Measurements from ENCODE around the gene SH3RF1. TPM values are rescaled to one million over a fixed set of nuclear protein-coding genes. Genes with fewer than 3 reads are reported as not detected.

Gene SH3RF1
- total RNA-seq, 1 experiment from 2014 or later, result 59.5 TPM

DNA sequence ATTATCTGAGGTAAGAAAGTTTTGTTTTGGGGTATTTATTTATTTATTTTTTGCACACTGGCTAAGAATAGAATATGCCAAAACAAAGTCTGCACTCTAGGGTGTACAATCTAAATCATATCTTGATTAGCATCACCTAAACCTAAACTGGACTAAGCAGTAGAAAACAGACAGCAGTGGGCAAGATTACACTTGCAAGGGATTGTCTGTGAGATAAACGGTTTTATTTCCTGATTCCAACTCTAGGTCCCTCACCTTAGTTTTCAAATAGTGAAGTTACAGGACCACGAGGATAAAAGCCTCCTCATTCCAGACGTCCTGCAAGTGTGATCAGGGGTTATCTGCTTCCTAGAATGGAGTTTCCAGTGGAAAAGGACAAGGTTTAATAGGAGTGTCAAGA is 86.1 kb downstream of the SH3RF1 start:
- H3K36me3 ChIP-seq (ENCODE audit: control insufficient read depth in 1 of 2, insufficient read depth in 2 of 2, low read length in 2 of 2), result no peaks in the 10 kb centered on the region
- DNase-seq (ENCODE audit: low read depth, low spot score), result no peak
- no peaks in the 10 kb centered on the region for H3K9me2 ChIP-seq (ENCODE audit: insufficient read depth)
- TF ChIP-seq, protein P1, sequence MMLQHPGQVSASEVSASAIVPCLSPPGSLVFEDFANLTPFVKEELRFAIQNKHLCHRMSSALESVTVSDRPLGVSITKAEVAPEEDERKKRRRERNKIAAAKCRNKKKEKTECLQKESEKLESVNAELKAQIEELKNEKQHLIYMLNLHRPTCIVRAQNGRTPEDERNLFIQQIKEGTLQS (IDR thresholded peaks at IDR 0.05), result no peak
- TF ChIP-seq TCF7L2 (IDR thresholded peaks at IDR 0.05; ENCODE audit: borderline replicate concordance, extremely low read depth, insufficient read depth, insufficient read length), result no peak
- no peak for TF ChIP-seq ZNF274 (IDR thresholded peaks at IDR 0.05; ENCODE audit: low read depth, low read length)
- TF ChIP-seq FOSL1 (IDR thresholded peaks at IDR 0.05; ENCODE audit: low read depth), result no peak
- TF ChIP-seq SP1 (IDR thresholded peaks at IDR 0.05; ENCODE audit: low read depth), result no peak
- TF ChIP-seq SIN3A (IDR thresholded peaks at IDR 0.05; ENCODE audit: low read depth), result no peak
- TF ChIP-seq POLR2AphosphoS5 (IDR thresholded peaks at IDR 0.05; ENCODE audit: low read depth, low read length), result no peak
- TF ChIP-seq, protein P2, sequence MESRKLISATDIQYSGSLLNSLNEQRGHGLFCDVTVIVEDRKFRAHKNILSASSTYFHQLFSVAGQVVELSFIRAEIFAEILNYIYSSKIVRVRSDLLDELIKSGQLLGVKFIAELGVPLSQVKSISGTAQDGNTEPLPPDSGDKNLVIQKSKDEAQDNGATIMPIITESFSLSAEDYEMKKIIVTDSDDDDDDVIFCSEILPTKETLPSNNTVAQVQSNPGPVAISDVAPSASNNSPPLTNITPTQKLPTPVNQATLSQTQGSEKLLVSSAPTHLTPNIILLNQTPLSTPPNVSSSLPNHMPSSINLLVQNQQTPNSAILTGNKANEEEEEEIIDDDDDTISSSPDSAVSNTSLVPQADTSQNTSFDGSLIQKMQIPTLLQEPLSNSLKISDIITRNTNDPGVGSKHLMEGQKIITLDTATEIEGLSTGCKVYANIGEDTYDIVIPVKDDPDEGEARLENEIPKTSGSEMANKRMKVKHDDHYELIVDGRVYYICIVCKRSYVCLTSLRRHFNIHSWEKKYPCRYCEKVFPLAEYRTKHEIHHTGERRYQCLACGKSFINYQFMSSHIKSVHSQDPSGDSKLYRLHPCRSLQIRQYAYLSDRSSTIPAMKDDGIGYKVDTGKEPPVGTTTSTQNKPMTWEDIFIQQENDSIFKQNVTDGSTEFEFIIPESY (IDR thresholded peaks at IDR 0.05; ENCODE audit: extremely low read depth, insufficient replicate concordance, low read length), result no peak
- TF ChIP-seq, protein P3, sequence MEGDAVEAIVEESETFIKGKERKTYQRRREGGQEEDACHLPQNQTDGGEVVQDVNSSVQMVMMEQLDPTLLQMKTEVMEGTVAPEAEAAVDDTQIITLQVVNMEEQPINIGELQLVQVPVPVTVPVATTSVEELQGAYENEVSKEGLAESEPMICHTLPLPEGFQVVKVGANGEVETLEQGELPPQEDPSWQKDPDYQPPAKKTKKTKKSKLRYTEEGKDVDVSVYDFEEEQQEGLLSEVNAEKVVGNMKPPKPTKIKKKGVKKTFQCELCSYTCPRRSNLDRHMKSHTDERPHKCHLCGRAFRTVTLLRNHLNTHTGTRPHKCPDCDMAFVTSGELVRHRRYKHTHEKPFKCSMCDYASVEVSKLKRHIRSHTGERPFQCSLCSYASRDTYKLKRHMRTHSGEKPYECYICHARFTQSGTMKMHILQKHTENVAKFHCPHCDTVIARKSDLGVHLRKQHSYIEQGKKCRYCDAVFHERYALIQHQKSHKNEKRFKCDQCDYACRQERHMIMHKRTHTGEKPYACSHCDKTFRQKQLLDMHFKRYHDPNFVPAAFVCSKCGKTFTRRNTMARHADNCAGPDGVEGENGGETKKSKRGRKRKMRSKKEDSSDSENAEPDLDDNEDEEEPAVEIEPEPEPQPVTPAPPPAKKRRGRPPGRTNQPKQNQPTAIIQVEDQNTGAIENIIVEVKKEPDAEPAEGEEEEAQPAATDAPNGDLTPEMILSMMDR (IDR thresholded peaks at IDR 0.05 in 2 of 3, conservative IDR thresholded peaks at IDR 0.05 in 1 of 3; ENCODE audit: borderline replicate concordance in 1 of 3, insufficient read depth in 1 of 3, low read depth in 2 of 3, low read length in 2 of 3), result no peak
- TF ChIP-seq ZFX (IDR thresholded peaks at IDR 0.05), result no peak
- TF ChIP-seq SRF (IDR thresholded peaks at IDR 0.05; ENCODE audit: low read depth), result no peak
- no peak for TF ChIP-seq CEBPB (IDR thresholded peaks at IDR 0.05; ENCODE audit: low read depth)
- no peak for TF ChIP-seq EGR1 (IDR thresholded peaks at IDR 0.05; ENCODE audit: low read depth)
- TF ChIP-seq RAD21 (IDR thresholded peaks at IDR 0.05; ENCODE audit: low read depth), result no peak
- TF ChIP-seq YY1 (IDR thresholded peaks at IDR 0.05; ENCODE audit: extremely low read depth, insufficient replicate concordance, low read depth, low read length), result no peak
- TF ChIP-seq ELF1 (IDR thresholded peaks at IDR 0.05; ENCODE audit: borderline replicate concordance, low read depth), result no peak
- TF ChIP-seq EZH2 (IDR thresholded peaks at IDR 0.05), result no peak
- TF ChIP-seq CBX3 (IDR thresholded peaks at IDR 0.05; ENCODE audit: low read depth), result no peak
- H3K79me2 ChIP-seq (ENCODE audit: insufficient read depth, low read length), result peaks cover 96% of the 10 kb centered on the region
- no peak overlapping the region for H3K4me3 ChIP-seq (replicated peaks in 1 of 2; ENCODE audit: low read depth in 1 of 2, low read length in 2 of 2)
- no peak overlapping the region for H3K27ac ChIP-seq (ENCODE audit: low read depth, low read length)
- H3K27me3 ChIP-seq (ENCODE audit: insufficient read depth, low read length), result no peaks in the 10 kb centered on the region
- BruUV-seq (replicated peaks), result no TSS peak
- peaks cover 7 to 10% of the 10 kb centered on the region in 2 experiments; a peak in 2 of 4 replicates for H3K4me1 ChIP-seq (ENCODE audit: control insufficient read depth in 1 of 2, insufficient read depth in 2 of 2, low read length in 2 of 2)
- H2AFZ ChIP-seq (ENCODE audit: low read depth, low read length, poor library complexity, severe bottlenecking), result no peak overlapping the region
- no peak for ATAC-seq
- RAD21 ChIA-PET (ENCODE audit: low non-redundant PET in 1 of 2, low total read pairs in 2 of 2, uncharacterized antibody in 2 of 2, unreplicated experiment in 2 of 2), result no interaction called here
- no peak overlapping the region for H3K4me2 ChIP-seq (ENCODE audit: low read length)
- CTCF ChIA-PET, result no interaction called here
- POLR2A ChIA-PET, result no interaction called here
- intact Hi-C loops (cut with micrococcal nuclease), result no loop called here
- H3K9ac ChIP-seq (ENCODE audit: low read length), result no peak overlapping the region
- H4K20me1 ChIP-seq (ENCODE audit: insufficient read depth), result 0 out of 2 replicates have a peak, but pooled peaks cover 3% of the 10 kb centered on the region
- no peaks in the 10 kb centered on the region for H3K9me3 ChIP-seq (ENCODE audit: control insufficient read depth in 1 of 2, insufficient read depth in 1 of 2, low read depth in 1 of 2, low read length in 2 of 2)
